ENCODE results near the gene PPP2R5C. TPM values are rescaled to one million over a fixed set of nuclear protein-coding genes. Genes with fewer than 3 reads are reported as not detected.
A peak's percentile ranks its signal among the peaks of the same experiment; 100 is the strongest.
"Not testable (repeated sequence)": the region's sequence is repeated elsewhere in the genome, so short reads cannot be mapped to it uniquely, and the experiment has no call there.

The PPP2R5C gene
- 100 to 1,000 TPM; 116 to 248 (median 207) TPM for total RNA-seq
- polyA plus RNA-seq = 100 to 1,000 TPM in 1 of 2 donors, 10 to 100 TPM in 1; 99.4 to 150 TPM
- long read RNA-seq, donor 1, full-length matches to known transcripts = 72 of 185 reads
- long read RNA-seq, donor 1, partial matches to known transcripts = 55 of 185 reads
- long read RNA-seq, donor 1, other reads (novel, unspliced or antisense) = 58 of 185 reads
- long read RNA-seq, donor 2, full-length matches to known transcripts = 271 of 407 reads
- long read RNA-seq, donor 2, partial matches to known transcripts = 70 of 407 reads
- long read RNA-seq, donor 2, other reads (novel, unspliced or antisense) = 66 of 407 reads
- long read RNA-seq, donor 3, full-length matches to known transcripts = 68 of 154 reads
- long read RNA-seq, donor 3, partial matches to known transcripts = 44 of 154 reads
- long read RNA-seq, donor 3, other reads (novel, unspliced or antisense) = 42 of 154 reads

GRCh38 chr14:101761032-101761880 is at the start of gene PPP2R5C:
Gene PPP2R5C, plus strand, starts transcription at chr14:101761709. Its CDS starts 185 bp downstream, at chr14:101761894.
- WGBS, 4 donors = 0 to 4% (median 1%) methylated on average over 33 to 100 of the region's 110 CpGs
- H3K27me3 ChIP-seq = no peaks in the 10 kb centered on the region
- DNase-seq (peak; percentile 94 to 97 (median 95)), ATAC-seq (peak; percentile 73 to 89 (median 88))
- peak within 1 kb of the TSS; percentile 65 to 100 (median 98) for H3K4me3 ChIP-seq
- H3K27ac ChIP-seq = peak within 1 kb of the TSS; percentile 46 to 99 (median 95)
- peak in 1 of 2 donors; percentile 71 for TF ChIP-seq POLR2A (IDR thresholded peaks at IDR 0.05)
- TF ChIP-seq, protein P1, sequence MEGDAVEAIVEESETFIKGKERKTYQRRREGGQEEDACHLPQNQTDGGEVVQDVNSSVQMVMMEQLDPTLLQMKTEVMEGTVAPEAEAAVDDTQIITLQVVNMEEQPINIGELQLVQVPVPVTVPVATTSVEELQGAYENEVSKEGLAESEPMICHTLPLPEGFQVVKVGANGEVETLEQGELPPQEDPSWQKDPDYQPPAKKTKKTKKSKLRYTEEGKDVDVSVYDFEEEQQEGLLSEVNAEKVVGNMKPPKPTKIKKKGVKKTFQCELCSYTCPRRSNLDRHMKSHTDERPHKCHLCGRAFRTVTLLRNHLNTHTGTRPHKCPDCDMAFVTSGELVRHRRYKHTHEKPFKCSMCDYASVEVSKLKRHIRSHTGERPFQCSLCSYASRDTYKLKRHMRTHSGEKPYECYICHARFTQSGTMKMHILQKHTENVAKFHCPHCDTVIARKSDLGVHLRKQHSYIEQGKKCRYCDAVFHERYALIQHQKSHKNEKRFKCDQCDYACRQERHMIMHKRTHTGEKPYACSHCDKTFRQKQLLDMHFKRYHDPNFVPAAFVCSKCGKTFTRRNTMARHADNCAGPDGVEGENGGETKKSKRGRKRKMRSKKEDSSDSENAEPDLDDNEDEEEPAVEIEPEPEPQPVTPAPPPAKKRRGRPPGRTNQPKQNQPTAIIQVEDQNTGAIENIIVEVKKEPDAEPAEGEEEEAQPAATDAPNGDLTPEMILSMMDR (IDR thresholded peaks at IDR 0.05) = no peak
- intact Hi-C loops (cut with DNase I) = loop anchor here in 6 of 10 donors (2.0 to 10.0 kb wide), 6 partner anchors 54 to 201 kb away; partner anchors contain the start of gene DYNC1H1 (in 1 of the 6)
- peaks cover 0 to 30% (median 11%) of the 10 kb centered on the region in 12 donors for H3K4me1 ChIP-seq
- peaks cover 0 to 25% (median 19%) of the 10 kb centered on the region in 9 donors for H3K36me3 ChIP-seq
- no peaks in the 10 kb centered on the region for H3K9me3 ChIP-seq

DNA sequence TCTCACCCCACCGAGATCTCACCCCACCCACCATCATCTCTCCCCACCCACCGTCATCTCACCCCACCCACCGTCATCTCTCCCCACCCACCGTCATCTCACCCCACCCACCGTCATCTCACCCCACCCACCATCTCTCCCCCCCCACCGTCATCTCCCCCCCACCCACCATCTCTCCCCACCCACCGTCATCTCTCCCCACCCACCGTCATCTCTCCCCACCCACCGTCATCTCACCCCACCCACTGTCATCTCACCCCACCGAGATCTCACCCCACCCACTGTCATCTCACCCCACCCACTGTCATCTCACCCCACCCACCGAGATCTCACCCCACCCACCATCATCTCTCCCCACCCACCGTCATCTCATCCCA is 49.7 kb upstream of the PPP2R5C start:
- WGBS, 4 donors = 84 to 91% (median 89%) methylated on average over 9 to 12 of the region's 12 CpGs
- intact Hi-C loops (cut with DNase I) = loop anchor here in 2 of 10 donors (10.0 kb wide), 2 partner anchors 243 to 393 kb away; no protein-coding TSS in a partner anchor
- not testable (repeated sequence) for H3K27me3 ChIP-seq, ATAC-seq, H3K27ac ChIP-seq, H3K4me3 ChIP-seq, H3K36me3 ChIP-seq, DNase-seq, H3K9me3 ChIP-seq
- peaks cover 0 to 12% (median 9%) of the 10 kb centered on the region in 12 donors for H3K4me1 ChIP-seq

DNA sequence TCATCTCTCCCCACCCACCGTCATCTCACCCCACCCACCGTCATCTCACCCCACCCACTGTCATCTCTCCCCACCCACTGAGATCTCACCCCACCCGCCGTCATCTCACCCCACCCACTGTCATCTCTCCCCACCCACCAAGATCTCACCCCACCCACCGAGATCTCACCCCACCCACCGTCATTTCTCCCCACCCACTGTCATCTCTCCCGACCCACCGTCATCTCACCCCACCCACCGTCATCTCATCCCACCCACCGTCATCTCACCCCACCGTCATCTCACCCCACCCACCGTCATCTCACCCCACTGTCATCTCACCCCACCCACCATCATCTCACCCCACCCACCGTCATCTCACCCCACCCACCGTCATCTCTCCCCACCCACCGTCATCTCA is 49.2 kb upstream of the PPP2R5C start:
- intact Hi-C loops (cut with DNase I) = loop anchor here in 2 of 10 donors (10.0 kb wide), 2 partner anchors 242 to 392 kb away; no protein-coding TSS in a partner anchor

GRCh38 chr14:101713091-101713490 is 48.4 kb upstream of the PPP2R5C start:
- ATAC-seq, H3K36me3 ChIP-seq, H3K9me3 ChIP-seq, H3K4me1 ChIP-seq, H3K27me3 ChIP-seq, DNase-seq, H3K27ac ChIP-seq, H3K4me3 ChIP-seq: not testable (repeated sequence)
- intact Hi-C loops (cut with DNase I) = loop anchor here in 2 of 10 donors (10.0 kb wide), 2 partner anchors 242 to 392 kb away; no protein-coding TSS in a partner anchor
- 88 to 93% (median 90%) methylated on average over 6 to 11 of the region's 11 CpGs for WGBS, 4 donors

More for the DNA sequence above, 49.2 kb upstream of the PPP2R5C start:
- 94 to 99% (median 96%) methylated on average over 13 to 15 of the region's 15 CpGs for WGBS, 4 donors
- H3K27ac ChIP-seq, H3K36me3 ChIP-seq, DNase-seq, H3K9me3 ChIP-seq, H3K4me3 ChIP-seq, H3K27me3 ChIP-seq, ATAC-seq, H3K4me1 ChIP-seq: not testable (repeated sequence)

DNA sequence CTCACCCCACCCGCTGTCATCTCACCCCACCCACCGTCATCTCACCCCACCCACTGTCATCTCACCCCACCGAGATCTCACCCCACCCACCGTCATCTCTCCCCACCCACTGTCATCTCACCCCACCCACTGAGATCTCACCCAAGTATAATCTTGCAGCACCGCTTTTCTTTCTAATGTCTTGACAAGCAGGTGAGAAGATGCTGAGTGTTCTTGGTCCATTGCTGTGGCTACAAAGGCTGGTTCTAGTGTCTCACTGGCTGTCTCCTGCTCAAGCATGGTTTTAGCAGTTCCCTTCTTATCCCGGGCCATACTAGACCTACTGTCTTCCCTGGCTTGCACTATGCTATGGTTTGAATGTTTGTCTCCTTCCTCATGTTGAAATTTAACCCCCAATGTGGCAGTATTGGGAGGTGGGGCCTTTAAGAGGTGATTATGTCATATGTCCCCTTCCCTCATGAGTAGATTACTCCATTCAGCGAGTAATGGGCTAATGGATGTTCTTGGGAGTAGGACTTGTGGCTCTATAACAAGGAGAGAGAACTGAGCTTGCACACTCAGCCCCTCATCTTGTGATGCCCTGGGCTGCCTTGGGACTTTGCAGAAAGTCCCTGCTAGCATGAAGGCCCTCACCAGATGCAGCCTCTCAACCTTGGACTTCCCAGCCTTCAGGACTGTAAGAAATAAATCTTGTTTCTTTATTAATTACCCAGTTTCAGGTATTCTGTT is 47.7 kb upstream of the PPP2R5C start:
- intact Hi-C loops (cut with DNase I) = loop anchor here in 2 of 10 donors (10.0 kb wide), 2 partner anchors 241 to 391 kb away; no protein-coding TSS in a partner anchor
- TF ChIP-seq, protein P1 (IDR thresholded peaks at IDR 0.05) = no peak
- TF ChIP-seq POLR2A (IDR thresholded peaks at IDR 0.05) = no peak
- 88 to 92% (median 90%) methylated on average over 6 to 7 of the region's 7 CpGs for WGBS, 4 donors

More for the DNA sequence above, 47.7 kb upstream of the PPP2R5C start:
- peaks cover 0 to 9% (median 0%) of the 10 kb centered on the region in 12 donors for H3K9me3 ChIP-seq
- H3K4me1 ChIP-seq = no peaks in the 10 kb centered on the region
- DNase-seq (no peak), ATAC-seq (no peak)
- H3K4me3 ChIP-seq = no peak overlapping the region
- H3K27ac ChIP-seq = peak overlapping the region in 1 of 12 donors; percentile 60
- H3K27me3 ChIP-seq = no peaks in the 10 kb centered on the region
- H3K36me3 ChIP-seq = no peaks in the 10 kb centered on the region
